CD4-positive, alpha-beta T cell treated with Interleukin-2 at 100 ng/mL for 4 hours (primary cell): ENCODE measurements around the gene ETV4.
A peak's percentile ranks its signal among the peaks of the same experiment; 100 is the strongest.

Source experiments
- DNase-seq: peaks from one replicate; pipeline ENCODE4 v3.0.0-alpha.2; 2020; ENCODE audit warnings: low spot score

The ETV4 gene

GRCh38 chr17:43546319-43547188 lies at the start of gene ETV4:
TSS of gene ETV4 (minus strand) at chr17:43546340. CDS start at chr17:43545617, 723 bp downstream.
- peak; percentile 93 for DNase-seq

- no peak for DNase-seq
These were observed 49.3 kb upstream of the ETV4 start for GRCh38 chr17:43595466-43595865.

GRCh38 chr17:43591779-43592562 lies 45.8 kb upstream of the ETV4 start:
- no peak for DNase-seq

GRCh38 chr17:43591001-43591400 lies 44.9 kb upstream of the ETV4 start:
- no peak for DNase-seq

- no peak for DNase-seq
These were observed 42.7 kb upstream of the ETV4 start for GRCh38 chr17:43588664-43589435.

GRCh38 chr17:43588121-43588520 lies 42.0 kb upstream of the ETV4 start:
- DNase-seq = no peak

- DNase-seq = no peak
These were observed 41.5 kb upstream of the ETV4 start for GRCh38 chr17:43587647-43588046.

- DNase-seq = no peak
These were observed 38.5 kb upstream of the ETV4 start for GRCh38 chr17:43584666-43585102.

- no peak for DNase-seq
These were observed 37.2 kb upstream of the ETV4 start for GRCh38 chr17:43583332-43583731.

GRCh38 chr17:43581613-43582012 lies 35.5 kb upstream of the ETV4 start:
- DNase-seq = no peak

- DNase-seq = no peak
These were observed 35.0 kb upstream of the ETV4 start for GRCh38 chr17:43581130-43581529.

- DNase-seq = no peak
These were observed 33.5 kb upstream of the ETV4 start for GRCh38 chr17:43579566-43580140.

GRCh38 chr17:43578699-43579565 lies 32.8 kb upstream of the ETV4 start:
- DNase-seq = peak; percentile 19

GRCh38 chr17:43578404-43578698 lies 32.2 kb upstream of the ETV4 start:
- DNase-seq = no peak

GRCh38 chr17:43577664-43578403 lies 31.7 kb upstream of the ETV4 start:
- DNase-seq = no peak

- DNase-seq = peak; percentile 65
These were observed 30.6 kb upstream of the ETV4 start for GRCh38 chr17:43576563-43577229.

- no peak for DNase-seq
These were observed 28.9 kb upstream of the ETV4 start for GRCh38 chr17:43574896-43575525.

GRCh38 chr17:43574348-43574747 lies 28.2 kb upstream of the ETV4 start:
- no peak for DNase-seq

GRCh38 chr17:43573579-43574321 lies 27.6 kb upstream of the ETV4 start:
- no peak for DNase-seq
